Nephron (organoid): ENCODE results near the gene GNG3.

Experiments
- H3K27ac Mint-ChIP-seq, 3 experiments: 2 replicates each; pipeline ENCODE4 v1.8.0; 2020; ENCODE audit warnings: mixed read lengths in 3 of 3, mild to moderate bottlenecking in 2 of 3, moderate library complexity in 1 of 3
- H3K27me3 Mint-ChIP-seq: 2 replicates; pipeline ENCODE4 v1.8.0; 2021; ENCODE audit warnings: low read depth, mild to moderate bottlenecking, moderate library complexity, mixed read lengths
- H3K36me3 Mint-ChIP-seq: 2 replicates; pipeline ENCODE4 v1.8.0; 2020; ENCODE audit warnings: low read depth, mixed read lengths
- H3K4me1 Mint-ChIP-seq: 2 replicates; pipeline ENCODE4 v1.8.0; 2020; ENCODE audit warnings: mixed read lengths
- H3K4me3 Mint-ChIP-seq, 3 experiments: 2 replicates each; pipeline ENCODE4 v1.8.0; 2020; ENCODE audit warnings: mild to moderate bottlenecking in 3 of 3, mixed read lengths in 3 of 3, moderate library complexity in 2 of 3
- H3K9me3 Mint-ChIP-seq: 2 replicates; pipeline ENCODE4 v1.8.0; 2020; ENCODE audit warnings: mixed read lengths
- TF ChIP-seq, protein P1 (sequence below), 3 experiments: fragments of 200-600 bp; sonication (generic); IDR thresholded peaks; one replicate each; pipeline ENCODE4 v1.5.0; 2021; ENCODE audit warnings: antibody characterized with exemption in 3 of 3; ENCODE audit not compliant: unreplicated experiment in 3 of 3

Gene GNG3

DNA sequence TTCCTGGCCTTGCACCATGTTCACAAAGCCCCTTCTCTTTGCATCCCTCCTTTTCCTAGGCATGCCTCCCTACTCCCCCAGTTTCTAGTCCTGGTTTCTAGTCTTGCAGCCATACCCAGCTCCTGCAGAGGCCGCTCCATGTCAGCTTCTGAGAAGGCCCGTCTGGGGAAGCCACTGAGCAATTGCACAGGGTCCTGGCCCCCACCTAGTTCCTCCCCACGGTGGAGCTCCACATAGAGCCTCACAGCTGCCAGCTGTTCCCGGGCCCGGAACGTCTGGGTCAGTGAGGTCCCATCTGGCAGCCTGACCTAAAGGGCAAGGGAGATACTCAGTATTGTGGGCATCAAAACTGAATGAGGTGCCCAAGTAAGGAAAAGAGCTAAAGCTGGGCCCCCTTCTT is 30.8 kb upstream of the GNG3 start:
- H3K4me1 Mint-ChIP-seq: peaks cover 37% of the 10 kb centered on the region
- H3K9me3 Mint-ChIP-seq: no peaks in the 10 kb centered on the region
- peak overlapping the region in 2 of 3 experiments; percentile 33 to 53 for H3K27ac Mint-ChIP-seq
- TF ChIP-seq, protein P1, sequence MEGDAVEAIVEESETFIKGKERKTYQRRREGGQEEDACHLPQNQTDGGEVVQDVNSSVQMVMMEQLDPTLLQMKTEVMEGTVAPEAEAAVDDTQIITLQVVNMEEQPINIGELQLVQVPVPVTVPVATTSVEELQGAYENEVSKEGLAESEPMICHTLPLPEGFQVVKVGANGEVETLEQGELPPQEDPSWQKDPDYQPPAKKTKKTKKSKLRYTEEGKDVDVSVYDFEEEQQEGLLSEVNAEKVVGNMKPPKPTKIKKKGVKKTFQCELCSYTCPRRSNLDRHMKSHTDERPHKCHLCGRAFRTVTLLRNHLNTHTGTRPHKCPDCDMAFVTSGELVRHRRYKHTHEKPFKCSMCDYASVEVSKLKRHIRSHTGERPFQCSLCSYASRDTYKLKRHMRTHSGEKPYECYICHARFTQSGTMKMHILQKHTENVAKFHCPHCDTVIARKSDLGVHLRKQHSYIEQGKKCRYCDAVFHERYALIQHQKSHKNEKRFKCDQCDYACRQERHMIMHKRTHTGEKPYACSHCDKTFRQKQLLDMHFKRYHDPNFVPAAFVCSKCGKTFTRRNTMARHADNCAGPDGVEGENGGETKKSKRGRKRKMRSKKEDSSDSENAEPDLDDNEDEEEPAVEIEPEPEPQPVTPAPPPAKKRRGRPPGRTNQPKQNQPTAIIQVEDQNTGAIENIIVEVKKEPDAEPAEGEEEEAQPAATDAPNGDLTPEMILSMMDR (IDR thresholded peaks at IDR 0.05; ENCODE audit: unreplicated experiment in 3 of 3): no peak
- peaks cover 30% of the 10 kb centered on the region for H3K36me3 Mint-ChIP-seq
- H3K4me3 Mint-ChIP-seq: peak overlapping the region; percentile 90 to 94 (median 92)
- no peaks in the 10 kb centered on the region for H3K27me3 Mint-ChIP-seq

DNA sequence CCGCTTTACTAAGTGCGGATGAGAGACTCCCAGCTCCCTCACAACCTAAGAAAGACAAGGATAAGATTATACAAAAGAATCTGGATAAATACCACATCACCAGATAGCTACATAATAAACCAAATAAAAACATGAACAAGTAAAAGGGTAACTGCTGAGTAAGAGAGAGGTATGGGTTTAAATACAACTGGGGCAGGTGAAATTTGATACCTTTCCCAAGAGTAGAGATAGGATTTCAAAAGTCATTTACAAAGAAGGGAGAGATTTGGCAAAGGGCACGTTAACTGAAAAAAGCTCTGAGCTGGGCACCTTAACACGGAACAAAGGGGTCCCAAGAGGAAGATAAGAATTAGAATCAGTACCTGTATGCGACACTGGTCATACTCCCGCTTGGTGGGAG is 30.3 kb upstream of the GNG3 start:
- Mint-ChIP-seq H3K27ac (peak overlapping the region in 2 of 3 experiments; percentile 33 to 53), H3K36me3 (peaks cover 30% of the 10 kb centered on the region), H3K9me3 (no peaks in the 10 kb centered on the region), H3K4me1 (peaks cover 33% of the 10 kb centered on the region), H3K27me3 (no peaks in the 10 kb centered on the region), H3K4me3 (peak overlapping the region; percentile 90 to 94 (median 92))
- TF ChIP-seq, protein P1 (IDR thresholded peaks at IDR 0.05; ENCODE audit: unreplicated experiment in 3 of 3): no peak

DNA sequence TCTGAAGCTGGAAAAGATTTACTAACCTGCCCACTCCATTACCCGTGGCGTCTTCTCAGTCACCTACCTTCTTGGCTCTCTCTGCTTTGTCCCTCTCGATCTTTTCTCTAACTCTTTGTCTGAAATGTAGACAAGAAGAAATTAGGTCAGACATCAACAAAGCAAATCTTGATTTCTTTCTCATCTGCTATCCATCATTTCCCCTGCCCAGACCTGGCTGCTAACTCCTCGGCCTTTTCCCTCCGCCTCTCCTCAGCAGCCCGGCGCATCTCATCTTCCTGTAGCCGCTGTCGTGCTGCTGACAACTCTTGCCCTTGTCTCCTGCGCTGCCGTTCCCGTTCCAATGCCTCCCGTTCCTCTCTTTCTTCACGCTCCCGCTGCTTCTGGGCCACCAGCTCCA is 29.8 kb upstream of the GNG3 start:
- Mint-ChIP-seq H3K27me3 (no peaks in the 10 kb centered on the region), H3K27ac (peak overlapping the region in 2 of 3 experiments; percentile 9 to 32), H3K4me3 (peak overlapping the region; percentile 90 to 94 (median 92)), H3K9me3 (no peaks in the 10 kb centered on the region), H3K4me1 (peaks cover 30% of the 10 kb centered on the region), H3K36me3 (peaks cover 30% of the 10 kb centered on the region)
- TF ChIP-seq, protein P1 (IDR thresholded peaks at IDR 0.05; ENCODE audit: unreplicated experiment in 3 of 3): no peak

DNA sequence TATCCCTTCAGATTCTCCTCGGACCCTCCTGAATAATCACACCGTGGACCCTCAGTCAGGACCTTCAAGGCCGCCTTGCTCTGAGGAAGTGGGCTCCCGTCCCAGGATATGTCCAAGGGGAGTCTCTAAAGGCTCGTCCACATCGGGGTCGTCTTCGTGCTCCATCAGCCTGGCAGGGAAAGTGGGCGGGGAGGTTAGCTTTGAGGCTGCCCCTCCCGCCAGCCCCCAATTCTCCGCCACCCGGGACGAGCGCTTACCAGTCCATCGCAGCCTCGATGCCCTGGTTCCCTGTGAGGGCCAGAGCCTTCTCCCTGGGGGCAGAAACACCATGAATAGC is 29.1 kb upstream of the GNG3 start:
- Mint-ChIP-seq H3K9me3 (no peaks in the 10 kb centered on the region), H3K4me1 (peaks cover 30% of the 10 kb centered on the region), H3K4me3 (peak overlapping the region; percentile 90 to 94 (median 92)), H3K27ac (peak overlapping the region; percentile 98 to 99 (median 98)), H3K36me3 (peaks cover 27% of the 10 kb centered on the region), H3K27me3 (no peaks in the 10 kb centered on the region)
- TF ChIP-seq, protein P1 (IDR thresholded peaks at IDR 0.05; ENCODE audit: unreplicated experiment in 3 of 3): no peak

DNA sequence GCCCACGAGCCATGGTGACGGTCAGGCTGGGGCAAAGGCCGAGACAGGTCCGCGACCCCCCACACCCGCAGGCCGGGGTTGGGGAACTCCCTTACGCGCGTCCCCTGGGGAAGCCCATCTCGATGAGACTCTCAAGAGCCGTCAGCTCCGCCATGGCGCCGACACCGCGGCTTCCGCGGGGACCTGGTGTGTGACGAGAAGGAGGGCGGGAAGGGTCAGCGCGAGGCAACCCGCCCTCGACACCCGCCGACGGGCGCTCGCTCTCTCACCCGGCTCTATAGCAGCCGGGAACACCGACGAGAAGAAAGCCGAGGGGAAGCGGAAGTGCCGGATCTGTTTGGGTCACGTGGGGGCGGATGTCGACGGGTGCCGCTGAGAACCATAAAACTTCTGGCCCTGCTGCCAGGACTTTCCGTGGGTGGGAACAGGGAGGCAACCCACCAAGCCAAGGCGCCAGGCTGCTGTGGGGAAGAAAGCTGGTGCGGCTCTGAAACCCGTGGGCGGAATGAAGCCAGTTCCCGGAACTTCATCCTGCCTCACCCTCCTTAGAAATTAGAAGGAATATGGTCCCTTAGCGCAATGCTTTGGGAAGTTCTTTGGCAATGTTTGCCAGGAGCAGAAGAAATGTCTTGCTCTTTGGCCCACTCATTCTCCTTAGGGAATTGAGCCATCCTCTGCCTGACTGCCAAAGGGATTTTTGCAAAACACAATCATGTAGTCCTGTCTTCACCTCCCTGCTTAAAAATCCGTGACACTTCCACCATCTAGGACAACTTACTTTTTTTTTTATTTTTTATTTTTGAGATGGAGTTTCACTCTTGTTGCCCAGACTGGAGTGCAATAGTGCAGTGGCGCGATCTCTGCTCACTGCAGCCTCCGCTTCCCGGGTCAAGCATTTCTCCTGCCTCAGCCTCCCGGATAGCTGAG is 28.4 kb upstream of the GNG3 start, which contains the start of gene UBXN1:
UBXN1 (minus strand) TSS at position 304 of the 927 bp plus-strand sequence; CDS start at position 154, 150 bp downstream.
- H3K27ac Mint-ChIP-seq: peak within 1 kb of the TSS; percentile 98 to 99 (median 98)
- peaks cover 24% of the 10 kb centered on the region for H3K36me3 Mint-ChIP-seq

More for the DNA sequence above, 28.4 kb upstream of the GNG3 start, which contains the start of gene UBXN1:
- TF ChIP-seq, protein P1 (IDR thresholded peaks at IDR 0.05; ENCODE audit: unreplicated experiment in 3 of 3): no peak
- H3K4me1 Mint-ChIP-seq: peaks cover 30% of the 10 kb centered on the region
- H3K27me3 Mint-ChIP-seq: no peaks in the 10 kb centered on the region
- no peaks in the 10 kb centered on the region for H3K9me3 Mint-ChIP-seq
- peak within 1 kb of the TSS; percentile 90 to 94 (median 92) for H3K4me3 Mint-ChIP-seq
